GM12891 (cell line): Measurements from ENCODE around the gene LEMD2.

Source experiments
- DNase-seq: peaks from one replicate; pipeline ENCODE4 v3.0.0; 2011; ENCODE audit warnings: low spot score; ENCODE audit not compliant: insufficient read length
- FAIRE-seq: peaks from 2 replicates; lab custom pipeline; 2011; peaks lifted over from hg19 to GRCh38; lab: Jason Lieb, UNC
- PAX5 ChIP-seq: IDR thresholded peaks from 2 replicates; pipeline ENCODE4 v1.6.1; 2011; ENCODE audit warnings: low read length, moderate library complexity, mild to moderate bottlenecking; ENCODE audit not compliant: insufficient read depth, severe bottlenecking
- POLR2A ChIP-seq: IDR thresholded peaks from 2 replicates; pipeline ENCODE4 v1.6.1; 2011; ENCODE audit warnings: low read depth, low read length, control low read depth
- POLR2AphosphoS5 ChIP-seq: IDR thresholded peaks from 2 replicates; pipeline ENCODE4 v1.6.1; 2011; ENCODE audit warnings: low read depth, low read length, control low read depth
- POU2F2 ChIP-seq: IDR thresholded peaks from 2 replicates; pipeline ENCODE4 v1.6.1; 2011; ENCODE audit warnings: low read depth, mild to moderate bottlenecking, control low read depth, low read length, moderate library complexity
- SPI1 ChIP-seq: IDR thresholded peaks from 2 replicates; pipeline ENCODE4 v1.6.1; 2011; ENCODE audit warnings: low read depth, low read length, control low read depth
- TAF1 ChIP-seq: IDR thresholded peaks from 2 replicates; pipeline ENCODE4 v1.6.1; 2011; ENCODE audit warnings: low read depth, low read length, control low read depth

Gene LEMD2

GRCh38 chr6:33733709-33734007 lies 55.3 kb downstream of the LEMD2 start:
- FAIRE-seq (no peak), DNase-seq (no peak)
- no peak for TF ChIP-seq TAF1

- FAIRE-seq (no peak), DNase-seq (no peak)
Measured at GRCh38 chr6:33732817-33733708, 55.9 kb downstream of the LEMD2 start.

GRCh38 chr6:33732385-33732784 lies 56.5 kb downstream of the LEMD2 start:
- DNase-seq (no peak), FAIRE-seq (no peak)
- TF ChIP-seq TAF1 (no peak), POLR2A (no peak), POLR2AphosphoS5 (no peak), SPI1 (no peak)

More at GRCh38 chr6:33732817-33733708, 55.9 kb downstream of the LEMD2 start:
- TF ChIP-seq POLR2A, result no peak
- TF ChIP-seq TAF1, result no peak
- no peak for TF ChIP-seq POLR2AphosphoS5
- TF ChIP-seq POU2F2, result no peak
- TF ChIP-seq SPI1, result no peak
- TF ChIP-seq PAX5, result no peak

GRCh38 chr6:33731751-33732282 lies 57.1 kb downstream of the LEMD2 start:
- FAIRE-seq (no peak), DNase-seq (no peak)
- TF ChIP-seq POLR2AphosphoS5, result no peak
- TF ChIP-seq POLR2A, result no peak
- no peak for TF ChIP-seq POU2F2
- no peak for TF ChIP-seq SPI1
- TF ChIP-seq PAX5, result no peak
- no peak for TF ChIP-seq TAF1

GRCh38 chr6:33731035-33731434 lies 57.9 kb downstream of the LEMD2 start:
- no peak for FAIRE-seq
- DNase-seq, result no peak
- TF ChIP-seq POLR2A, result no peak
- TF ChIP-seq SPI1, result no peak
- no peak for TF ChIP-seq POLR2AphosphoS5
- no peak for TF ChIP-seq PAX5
- TF ChIP-seq TAF1, result no peak
- TF ChIP-seq POU2F2, result no peak

GRCh38 chr6:33730611-33731010 lies 58.3 kb downstream of the LEMD2 start:
- TF ChIP-seq POLR2AphosphoS5, result no peak
- TF ChIP-seq POU2F2, result no peak
- TF ChIP-seq TAF1, result no peak
- no peak for TF ChIP-seq POLR2A
- no peak for TF ChIP-seq SPI1
- no peak for TF ChIP-seq PAX5
- no peak for FAIRE-seq
- DNase-seq, result no peak

GRCh38 chr6:33729059-33729458 lies 59.9 kb downstream of the LEMD2 start:
- DNase-seq, result no peak
- TF ChIP-seq SPI1 (no peak), PAX5 (no peak), POLR2A (no peak), TAF1 (no peak), POLR2AphosphoS5 (no peak), POU2F2 (no peak)
- FAIRE-seq, result no peak

GRCh38 chr6:33728438-33728837 lies 60.5 kb downstream of the LEMD2 start:
- no peak for TF ChIP-seq POU2F2
- no peak for TF ChIP-seq POLR2A
- no peak for TF ChIP-seq PAX5
- no peak for TF ChIP-seq TAF1
- no peak for TF ChIP-seq SPI1
- TF ChIP-seq POLR2AphosphoS5, result no peak
- FAIRE-seq (no peak), DNase-seq (no peak)

- no peak for FAIRE-seq
- TF ChIP-seq TAF1 (no peak), SPI1 (no peak), POU2F2 (no peak), POLR2AphosphoS5 (no peak), POLR2A (no peak), PAX5 (no peak)
Measured at GRCh38 chr6:33727932-33728331, 61.0 kb downstream of the LEMD2 start.

GRCh38 chr6:33727126-33727525 lies 61.8 kb downstream of the LEMD2 start:
- TF ChIP-seq PAX5, result no peak
- no peak for TF ChIP-seq SPI1
- TF ChIP-seq POU2F2, result no peak
- no peak for TF ChIP-seq POLR2A
- TF ChIP-seq POLR2AphosphoS5, result no peak
- no peak for TF ChIP-seq TAF1
- FAIRE-seq (no peak), DNase-seq (no peak)

More at GRCh38 chr6:33727932-33728331, 61.0 kb downstream of the LEMD2 start:
- no peak for DNase-seq
